Retinal pigment epithelial cell (primary cell): ENCODE results near the gene FNDC4.
"Not testable (repeated sequence)": the region's sequence is repeated elsewhere in the genome, so short reads cannot be mapped to it uniquely, and the experiment has no call there.

Experiments used
- DNase-seq: peaks from one replicate; pipeline ENCODE4 v3.0.0-alpha.2; 2010; ENCODE audit warnings: low read depth
- H3K4me3 ChIP-seq: 2 replicates; pipeline ENCODE4 v1.5.1; 2011; ENCODE audit warnings: mild to moderate bottlenecking, low read length, control low read depth, moderate library complexity
- TF ChIP-seq, protein P1 (sequence below): conservative IDR thresholded peaks from 2 replicates; pipeline ENCODE4 v1.5.1; 2011; ENCODE audit warnings: low read depth, low read length, control low read depth, inconsistent platforms

FNDC4 gene

DNA sequence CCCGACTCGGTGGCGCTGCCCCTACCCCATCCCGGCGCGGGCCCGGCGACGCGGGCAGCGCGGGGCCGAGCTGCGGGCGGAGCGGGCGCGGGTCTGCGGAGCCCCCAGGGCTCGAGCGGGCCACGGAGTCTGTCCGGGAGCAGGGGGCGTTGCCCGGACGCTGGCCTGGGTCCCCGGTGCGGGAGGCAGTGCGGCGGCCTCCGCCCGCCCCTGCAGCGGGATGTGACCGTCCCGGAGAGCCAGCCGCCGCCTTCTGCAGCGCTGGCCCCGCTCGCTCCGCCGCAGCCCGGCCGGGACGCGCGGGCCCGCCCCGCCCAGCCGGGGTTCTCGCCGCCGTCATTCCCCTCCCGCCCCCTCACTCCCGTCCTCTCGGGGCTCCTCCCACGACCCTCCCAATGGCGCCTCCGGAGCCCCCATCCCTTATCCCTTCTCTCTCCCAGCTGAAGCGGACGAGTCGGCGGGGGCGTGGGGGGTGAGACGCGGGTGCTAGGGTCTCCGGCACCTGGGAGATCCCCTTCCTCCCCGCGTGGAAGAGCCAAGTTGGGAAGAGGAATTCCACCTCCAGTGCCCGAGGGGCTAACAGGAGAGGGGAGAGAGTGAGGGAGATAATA lies at the start of gene FNDC4:
TSS of gene FNDC4 (minus strand) at position 257 of the 611 bp plus-strand sequence. CDS start 521 bp downstream, outside the sequence.
- no peak for DNase-seq
- H3K4me3 ChIP-seq = peak within 1 kb of the TSS; percentile 68
- TF ChIP-seq, protein P1, sequence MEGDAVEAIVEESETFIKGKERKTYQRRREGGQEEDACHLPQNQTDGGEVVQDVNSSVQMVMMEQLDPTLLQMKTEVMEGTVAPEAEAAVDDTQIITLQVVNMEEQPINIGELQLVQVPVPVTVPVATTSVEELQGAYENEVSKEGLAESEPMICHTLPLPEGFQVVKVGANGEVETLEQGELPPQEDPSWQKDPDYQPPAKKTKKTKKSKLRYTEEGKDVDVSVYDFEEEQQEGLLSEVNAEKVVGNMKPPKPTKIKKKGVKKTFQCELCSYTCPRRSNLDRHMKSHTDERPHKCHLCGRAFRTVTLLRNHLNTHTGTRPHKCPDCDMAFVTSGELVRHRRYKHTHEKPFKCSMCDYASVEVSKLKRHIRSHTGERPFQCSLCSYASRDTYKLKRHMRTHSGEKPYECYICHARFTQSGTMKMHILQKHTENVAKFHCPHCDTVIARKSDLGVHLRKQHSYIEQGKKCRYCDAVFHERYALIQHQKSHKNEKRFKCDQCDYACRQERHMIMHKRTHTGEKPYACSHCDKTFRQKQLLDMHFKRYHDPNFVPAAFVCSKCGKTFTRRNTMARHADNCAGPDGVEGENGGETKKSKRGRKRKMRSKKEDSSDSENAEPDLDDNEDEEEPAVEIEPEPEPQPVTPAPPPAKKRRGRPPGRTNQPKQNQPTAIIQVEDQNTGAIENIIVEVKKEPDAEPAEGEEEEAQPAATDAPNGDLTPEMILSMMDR = no peak

DNA sequence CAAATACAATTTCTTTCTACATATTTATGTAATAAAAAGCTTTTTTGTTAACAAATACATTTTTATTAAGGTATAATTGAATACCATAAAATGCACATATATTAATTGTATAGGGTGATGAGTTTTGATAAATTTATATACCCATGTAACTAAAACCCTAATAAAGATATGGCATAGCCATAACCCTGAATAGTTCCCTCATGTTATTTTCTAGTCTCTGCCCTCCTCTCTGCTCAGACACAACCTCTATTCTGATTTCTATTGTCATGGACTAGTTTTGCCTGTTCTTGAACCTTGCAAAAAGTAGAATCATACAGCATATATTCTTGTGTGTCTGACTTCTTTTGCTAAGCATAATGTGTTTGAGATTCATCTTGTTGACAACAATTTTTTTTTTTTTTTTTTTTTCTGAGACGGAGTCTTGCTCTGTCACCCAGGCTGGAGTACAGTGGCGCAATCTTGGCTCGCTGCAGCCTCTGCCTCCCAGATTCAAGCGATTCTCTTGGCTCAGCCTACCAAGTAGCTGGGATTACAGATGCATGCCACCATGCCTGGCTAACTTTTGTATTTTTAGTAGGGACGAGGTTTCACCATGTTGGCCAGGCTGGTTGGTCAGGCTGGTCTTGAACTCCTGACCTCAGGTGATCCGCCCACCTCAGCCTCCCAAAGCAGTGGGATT lies 49.3 kb upstream of the FNDC4 start:
- no peak overlapping the region for H3K4me3 ChIP-seq
- DNase-seq = no peak
- TF ChIP-seq, protein P1 = no peak

GRCh38 chr2:27539649-27540048 lies 44.6 kb upstream of the FNDC4 start:
- DNase-seq, H3K4me3 ChIP-seq: not testable (repeated sequence)

DNA sequence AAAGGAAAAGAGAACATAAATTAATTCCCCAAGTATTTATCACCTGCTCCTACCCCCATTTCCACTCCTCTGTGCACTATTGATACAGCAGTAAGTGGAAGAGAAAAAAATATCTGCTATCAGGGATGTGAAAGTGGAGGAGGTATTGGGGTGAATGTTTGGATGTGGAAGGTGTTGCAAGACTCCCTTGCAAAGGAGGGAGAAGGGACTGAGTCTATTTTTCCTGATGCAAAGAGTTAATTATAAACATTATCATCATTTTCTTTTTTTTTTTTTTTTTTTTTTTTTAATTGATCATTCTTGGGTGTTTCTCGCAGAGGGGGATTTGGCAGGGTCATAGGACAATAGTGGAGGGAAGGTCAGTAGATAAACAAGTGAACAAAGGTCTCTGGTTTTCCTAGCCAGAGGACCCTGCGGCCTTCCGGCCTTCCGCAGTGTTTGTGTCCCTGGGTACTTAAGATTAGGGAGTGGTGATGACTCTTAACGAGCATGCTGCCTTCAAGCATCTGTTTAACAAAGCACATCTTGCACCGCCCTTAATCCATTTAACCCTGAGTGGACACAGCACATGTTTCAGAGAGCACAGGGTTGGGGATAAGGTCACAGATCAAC lies 43.9 kb upstream of the FNDC4 start:
- not testable (repeated sequence) for DNase-seq

DNA sequence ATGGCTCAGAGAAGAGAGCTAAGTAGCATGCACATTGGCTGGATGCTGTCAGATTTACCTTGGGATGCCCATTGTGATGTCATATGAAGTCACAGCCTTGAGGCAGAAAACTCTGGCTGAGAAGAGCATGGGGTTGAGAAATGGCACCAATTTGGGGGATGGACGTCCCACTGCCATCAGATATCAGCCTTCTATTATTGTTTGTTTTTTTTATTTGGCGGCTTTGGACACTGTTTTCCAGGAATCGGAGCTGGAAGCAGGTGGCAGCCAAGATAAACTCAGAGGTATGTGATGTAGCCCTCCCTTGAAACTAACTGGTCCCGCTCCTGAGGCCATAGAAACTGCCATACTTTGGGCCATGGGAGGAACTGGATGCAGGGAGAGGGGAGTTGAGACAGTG lies 42.3 kb upstream of the FNDC4 start:
- no peak for DNase-seq
- TF ChIP-seq, protein P1 = no peak
- no peak overlapping the region for H3K4me3 ChIP-seq

More for the DNA sequence above, 43.9 kb upstream of the FNDC4 start:
- not testable (repeated sequence) for H3K4me3 ChIP-seq

- no peak for DNase-seq
- H3K4me3 ChIP-seq = no peak overlapping the region
- TF ChIP-seq, protein P1 = no peak
Observed at GRCh38 chr2:27531983-27532382, 37.0 kb upstream of the FNDC4 start.

DNA sequence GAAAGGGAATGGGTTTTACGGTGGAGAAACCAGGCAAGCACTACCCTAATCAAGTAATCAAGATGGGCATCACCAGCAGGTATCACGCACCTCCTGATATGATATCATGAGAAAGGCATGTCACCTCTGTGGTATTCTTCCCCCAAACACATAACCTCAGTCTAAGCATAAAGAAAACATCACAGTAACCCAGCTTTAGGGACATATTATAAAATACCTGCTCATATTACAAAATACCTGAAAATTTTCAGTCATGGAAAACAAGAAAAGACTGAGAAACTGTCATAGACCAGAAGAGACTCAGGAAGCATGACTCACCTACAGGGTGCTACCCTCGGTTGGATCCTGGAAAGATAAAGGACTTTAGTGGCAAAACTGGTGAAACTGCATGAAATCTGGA lies 32.2 kb upstream of the FNDC4 start:
- DNase-seq = no peak
- H3K4me3 ChIP-seq = no peak overlapping the region
- TF ChIP-seq, protein P1 = no peak

DNA sequence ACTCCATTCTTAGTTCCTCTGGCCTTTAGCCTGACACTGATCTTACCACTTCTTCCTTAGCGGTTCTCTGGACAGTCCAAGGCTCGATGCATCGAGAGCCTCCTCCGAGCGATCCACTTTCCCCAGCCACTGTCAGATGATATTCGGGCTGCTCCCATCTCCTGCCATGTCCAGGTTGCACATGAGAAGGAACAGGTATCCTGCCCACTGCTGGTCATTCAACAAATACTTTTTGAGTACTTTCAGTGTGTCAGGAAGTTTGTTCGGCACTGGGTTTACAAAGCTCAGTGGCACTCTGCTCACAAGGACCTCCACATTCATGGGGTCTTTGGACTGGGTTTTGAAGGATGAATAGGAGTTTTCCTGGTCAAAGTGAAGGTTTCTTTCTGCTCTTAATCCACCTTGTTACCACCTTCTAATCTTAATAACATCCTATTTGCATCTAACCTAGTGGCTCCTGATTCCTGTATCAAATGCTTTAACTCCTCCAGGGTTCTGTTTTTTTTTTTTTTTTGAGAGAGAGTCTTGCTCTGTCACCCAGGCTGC lies 27.5 kb upstream of the FNDC4 start:
- H3K4me3 ChIP-seq = no peak overlapping the region
- no peak for DNase-seq
- TF ChIP-seq, protein P1 = peak; percentile 4
